ENCODE data around the gene PRSS53.

PRSS53 gene

DNA sequence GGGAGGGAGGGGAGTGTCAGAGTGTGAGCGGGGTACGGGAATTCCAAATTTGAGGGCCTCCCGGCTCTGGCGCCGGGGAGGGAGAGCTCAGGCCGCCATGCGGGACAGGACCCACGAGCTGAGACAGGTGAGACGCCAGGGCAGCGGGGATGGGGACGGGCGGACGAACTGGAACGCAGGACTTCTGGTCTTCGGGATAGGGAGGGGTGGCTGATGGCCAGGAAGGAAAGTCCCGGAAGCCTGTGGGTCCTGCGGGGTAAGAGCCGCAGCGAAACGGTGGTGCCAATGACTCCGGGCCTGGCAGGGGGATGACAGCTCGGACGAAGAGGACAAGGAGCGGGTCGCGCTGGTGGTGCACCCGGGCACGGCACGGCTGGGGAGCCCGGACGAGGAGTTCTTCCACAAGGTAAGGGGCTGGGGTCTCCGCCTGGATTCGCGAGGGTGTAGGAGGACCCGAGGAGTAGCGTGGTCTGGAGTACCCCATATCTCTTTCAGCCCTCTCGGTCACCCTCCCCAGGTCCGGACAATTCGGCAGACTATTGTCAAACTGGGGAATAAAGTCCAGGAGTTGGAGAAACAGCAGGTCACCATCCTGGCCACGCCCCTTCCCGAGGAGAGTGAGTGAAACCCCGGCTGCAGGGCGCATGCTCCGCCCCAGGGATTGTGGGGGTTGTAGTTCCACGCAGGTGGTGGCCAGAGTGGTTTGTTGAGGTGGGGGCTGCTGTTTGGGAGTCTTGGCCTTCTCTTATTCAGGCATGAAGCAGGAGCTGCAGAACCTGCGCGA, 54.8 kb downstream of the PRSS53 start:
- Histone ChIP-seq H3K9me3 (ENCODE audit: control insufficient read depth, low read length) (no peaks in the 10 kb centered on the region), H3K4me3 (ENCODE audit: extremely low read depth, insufficient read depth, low read length, poor library complexity, severe bottlenecking) (peak overlapping the region; percentile 99), H3K4me1 (ENCODE audit: control insufficient read depth, insufficient read depth, low read length, poor library complexity, severe bottlenecking) (peaks cover 10% of the 10 kb centered on the region), H3K27ac (ENCODE audit: low read depth, low read length, severe bottlenecking) (no peak overlapping the region), H3K36me3 (ENCODE audit: control insufficient read depth, insufficient read depth, low read length) (peaks cover 26% of the 10 kb centered on the region)
- 1% methylated on average over 37 to 40 of the region's 47 CpGs for WGBS, 2 experiments (ENCODE audit: insufficient coverage in 2 of 2)
